A549 (cell line): ENCODE data around the gene RNF8. TPM values are rescaled to one million over a fixed set of nuclear protein-coding genes. Genes with fewer than 3 reads are reported as not detected.

Experiments used
- ATAC-seq, 2 experiments: fragments of 200-7000 bp in 1 of 2; fragments of >200 bp in 1 of 2; cut with Nextera tagmentation in 1 of 2; cut with Tn5 transposase in 1 of 2; 3 replicates each; pipeline versions ENCODE4 v1.8.0 to v1.9.1; 2018 to 2020; ENCODE audit warnings: mild to moderate bottlenecking in 1 of 2, moderate library complexity in 1 of 2
- CTCF ChIA-PET: fragments of 300-600 bp; sonication (Branson Sonifier 250); formaldehyde crosslinking; extraction: SDS; loops from one replicate; lab custom pipeline; 2021; ENCODE audit warnings: antibody characterized with exemption, inconsistent platforms; lab: Yijun Ruan, JAX
- POLR2A ChIA-PET: fragments of 350-600 bp; formaldehyde crosslinking; extraction: SDS; loops from one replicate; lab custom pipeline; 2021; ENCODE audit warnings: antibody characterized with exemption, inconsistent platforms; lab: Yijun Ruan, JAX
- DNase-seq, 2 experiments: peaks; one replicate each; pipeline versions ENCODE4 v3.0.0 to v3.0.0-alpha.2; 2011 to 2016; ENCODE audit warnings: low read depth in 1 of 2, low spot score in 1 of 2
- FAIRE-seq: peaks from 2 replicates; lab custom pipeline; 2011; peaks lifted over from hg19 to GRCh38; lab: Jason Lieb, UNC
- H3K27ac ChIP-seq, 2 experiments: fragments of >200 bp; sonication (Bioruptor Twin); formaldehyde crosslinking; 3 replicates each; pipeline ENCODE4 v1.5.1; 2016 to 2017
- H3K4me1 ChIP-seq: fragments of >200 bp; sonication (Bioruptor Twin); formaldehyde crosslinking; 3 replicates; pipeline ENCODE4 v1.6.1; 2016
- H3K4me2 ChIP-seq: fragments of >200 bp; sonication (Bioruptor Twin); formaldehyde crosslinking; 3 replicates; pipeline ENCODE4 v1.6.1; 2016
- H3K4me3 ChIP-seq: fragments of >200 bp; sonication (Bioruptor Twin); formaldehyde crosslinking; 3 replicates; pipeline ENCODE4 v1.5.1; 2016
- H3K9me3 ChIP-seq: fragments of >200 bp; sonication (Bioruptor Twin); formaldehyde crosslinking; 3 replicates; pipeline ENCODE4 v1.6.1; 2016
- ATOH8 ChIP-seq: fragments of 250-450 bp; sonication (Bioruptor Pico); IDR thresholded peaks from 2 replicates; pipeline ENCODE4 v1.5.0; 2020; ENCODE audit warnings: low read depth, mild to moderate bottlenecking, moderate library complexity
- BCL3 ChIP-seq: fragments of >200 bp; sonication (Bioruptor Twin); formaldehyde crosslinking; IDR thresholded peaks from 3 replicates; pipeline ENCODE4 v1.6.1; 2016
- CBX8 ChIP-seq: fragments of 200-600 bp; sonication (generic); IDR thresholded peaks from 2 replicates; pipeline ENCODE4 v1.6.1; 2016
- CEBPB ChIP-seq, 2 experiments: fragments of >200 bp in 1 of 2; sonication (Bioruptor Twin) in 1 of 2; formaldehyde crosslinking in 1 of 2; IDR thresholded peaks; 2 replicates each; pipeline ENCODE4 v1.6.1; 2012 to 2016
- E2F6 ChIP-seq: IDR thresholded peaks from 2 replicates; pipeline ENCODE4 v1.6.1; 2012; ENCODE audit warnings: low read depth, borderline replicate concordance
- ESRRA ChIP-seq: fragments of 150-350 bp; IDR thresholded peaks from 2 replicates; pipeline ENCODE4 v1.6.1; 2014; ENCODE audit warnings: mild to moderate bottlenecking, low read length, borderline replicate concordance
- HES2 ChIP-seq: fragments of >200 bp; sonication (Bioruptor Twin); formaldehyde crosslinking; IDR thresholded peaks from 2 replicates; pipeline ENCODE4 v1.6.1; 2016
- HMGXB4 ChIP-seq: fragments of 250-450 bp; sonication (Bioruptor Pico); IDR thresholded peaks from 2 replicates; pipeline ENCODE4 v1.5.0; 2021; ENCODE audit warnings: mild to moderate bottlenecking, moderate library complexity, borderline replicate concordance
- HOXB13 ChIP-seq: fragments of 250-450 bp; sonication (Bioruptor Pico); IDR thresholded peaks from 2 replicates; pipeline ENCODE4 v1.5.0; 2020; ENCODE audit warnings: low read depth, mild to moderate bottlenecking, moderate library complexity
- HOXB5 ChIP-seq: fragments of 250-450 bp; sonication (Bioruptor Pico); IDR thresholded peaks from 2 replicates; pipeline ENCODE4 v1.5.0; 2020; ENCODE audit warnings: mild to moderate bottlenecking, moderate library complexity
- KDM1A ChIP-seq: fragments of 200-600 bp; sonication (generic); IDR thresholded peaks from 2 replicates; pipeline ENCODE4 v1.6.1; 2016; ENCODE audit warnings: low read depth, mild to moderate bottlenecking
- MAFK ChIP-seq: fragments of 450-650 bp; IDR thresholded peaks from 2 replicates; pipeline ENCODE4 v1.6.1; 2014; ENCODE audit not compliant: partially characterized antibody
- MYC ChIP-seq: IDR thresholded peaks from 2 replicates; pipeline ENCODE4 v1.6.1; 2012; ENCODE audit warnings: mild to moderate bottlenecking, inconsistent platforms, low read length, improper control_type of control experiment, borderline replicate concordance
- NFE2L2 ChIP-seq: fragments of 150-350 bp; conservative IDR thresholded peaks from 2 replicates; pipeline ENCODE4 v1.6.1; 2014; ENCODE audit warnings: low read length
- POLR2AphosphoS2 ChIP-seq: conservative IDR thresholded peaks from 2 replicates; pipeline ENCODE4 v1.6.1; 2012; ENCODE audit warnings: low read length, improper control_type of control experiment, inconsistent platforms
- RAD21 ChIP-seq, 2 experiments: fragments of >200 bp in 1 of 2; sonication (Bioruptor Twin) in 1 of 2; formaldehyde crosslinking in 1 of 2; IDR thresholded peaks in 1 of 2; conservative IDR thresholded peaks in 1 of 2; 2 replicates in 1 of 2; 3 replicates in 1 of 2; pipeline ENCODE4 v1.6.1; 2012 to 2018; ENCODE audit warnings: inconsistent platforms in 1 of 2
- REST ChIP-seq: fragments of 200-600 bp; sonication (generic); IDR thresholded peaks from 2 replicates; pipeline ENCODE4 v1.6.1; 2016; ENCODE audit warnings: antibody characterized with exemption, mild to moderate bottlenecking, moderate library complexity
- SMC3 ChIP-seq: fragments of >200 bp; sonication (Bioruptor Twin); formaldehyde crosslinking; IDR thresholded peaks from 3 replicates; pipeline ENCODE4 v1.6.1; 2018; ENCODE audit warnings: inconsistent platforms
- ZNF302 ChIP-seq: fragments of 250-450 bp; sonication (Bioruptor Pico); IDR thresholded peaks from 2 replicates; pipeline ENCODE4 v1.9.0; 2021; ENCODE audit warnings: inconsistent platforms, mild to moderate bottlenecking, moderate library complexity
- ZSCAN20 ChIP-seq: fragments of 250-450 bp; sonication (Bioruptor Pico); IDR thresholded peaks from 2 replicates; pipeline ENCODE4 v1.8.0; 2022; ENCODE audit warnings: mild to moderate bottlenecking, moderate library complexity
- WGBS: methylation state at CpG from one replicate; pipeline ENCODE4 v1.1.6; 2017; ENCODE audit errors: missing lambda C conversion rate; 5-methylcytosine and 5-hydroxymethylcytosine counted together
- polyA plus RNA-seq, 4 experiments: library from polyadenylated mRNA; depleted of rRNA in 3 of 4; stranded (reverse); fragments of >200 nt; fragmentation: RNase III in 1 of 4; extraction: RNeasy Plus Mini Kit Qiagen cat#74134 plus additional on column Dnase treatment in 1 of 4; gene quantifications; 2 replicates in 3 of 4; 3 replicates in 1 of 4; pipeline ENCODE4 v1.2.3, GENCODE V29; 2011 to 2017

The RNF8 gene
- polyA plus RNA-seq, 2 of the 4 experiments (the other 2 are of a cell fraction) = 21.4 to 22.0 TPM

- no peak for FAIRE-seq
- no peak overlapping the region for H3K4me2 ChIP-seq
- POLR2A ChIA-PET = no interaction called here
- no peak overlapping the region for H3K27ac ChIP-seq
- DNase-seq = peak in 1 of 2 experiments; percentile 31
- WGBS = 71% methylated on average over 2 of the region's 2 CpGs
- no peaks in the 10 kb centered on the region for H3K9me3 ChIP-seq
- H3K4me3 ChIP-seq = no peak overlapping the region
- CTCF ChIA-PET = no interaction called here
- ATAC-seq = no peak
- peaks cover 6% of the 10 kb centered on the region; the same call in 1 of the 3 replicates for H3K4me1 ChIP-seq
- TF ChIP-seq HOXB13 (CRISPR knock-in tag) (no peak), HMGXB4 (no peak), HES2 (no peak), BCL3 (no peak), CEBPB (IDR thresholded peaks at IDR 0.05) (no peak)
These were observed 75.6 kb downstream of the RNF8 start for GRCh38 chr6:37429352-37429750.

- Histone ChIP-seq H3K9me3 (no peaks in the 10 kb centered on the region), H3K4me3 (peak overlapping the region; percentile 98), H3K4me1 (peaks cover 8% of the 10 kb centered on the region; the same call in 1 of the 3 replicates), H3K4me2 (peak overlapping the region; percentile 84), H3K27ac (peak overlapping the region; percentile 82 to 98)
- FAIRE-seq (no peak), ATAC-seq (peak; percentile 42 to 60), DNase-seq (no peak)
- TF ChIP-seq MAFK = no peak
- TF ChIP-seq RAD21 (conservative IDR thresholded peaks at IDR 0.05 in 1 of 2, IDR thresholded peaks at IDR 0.05 in 1 of 2) = no peak
- no peak for TF ChIP-seq MYC
- no peak for TF ChIP-seq SMC3
- TF ChIP-seq REST = no peak
- TF ChIP-seq NFE2L2 = no peak
- no peak for TF ChIP-seq CEBPB (IDR thresholded peaks at IDR 0.05)
- no peak for TF ChIP-seq ESRRA
- no peak for TF ChIP-seq ZSCAN20 (CRISPR knock-in tag)
- no peak for TF ChIP-seq POLR2AphosphoS2
- no peak for TF ChIP-seq E2F6
- TF ChIP-seq CBX8 = no peak
- no peak for TF ChIP-seq ZNF302
- TF ChIP-seq ATOH8 (CRISPR knock-in tag) = no peak
- no peak for TF ChIP-seq HOXB5 (CRISPR knock-in tag)
- TF ChIP-seq KDM1A = no peak
- CTCF ChIA-PET = interaction anchor here (1.2 to 1.7 kb wide), 3 partner anchors 9 to 51 kb away, joined by 3 to 4 read pairs (median 4); no protein-coding TSS in a partner anchor
- 46% methylated on average over 7 of the region's 7 CpGs for WGBS
- POLR2A ChIA-PET = interaction anchor here (0.8 to 1.3 kb wide), 4 partner anchors 13 to 107 kb away, joined by 3 to 4 read pairs (median 3); partner anchors contain the start of gene CCDC167
These were observed 78.8 kb downstream of the RNF8 start for GRCh38 chr6:37432590-37432915.
